ENCODE data around the gene NUP133. TPM values are rescaled to one million over a fixed set of nuclear protein-coding genes. Genes with fewer than 3 reads are reported as not detected.

The NUP133 gene
- 9.3 TPM for total RNA-seq

DNA sequence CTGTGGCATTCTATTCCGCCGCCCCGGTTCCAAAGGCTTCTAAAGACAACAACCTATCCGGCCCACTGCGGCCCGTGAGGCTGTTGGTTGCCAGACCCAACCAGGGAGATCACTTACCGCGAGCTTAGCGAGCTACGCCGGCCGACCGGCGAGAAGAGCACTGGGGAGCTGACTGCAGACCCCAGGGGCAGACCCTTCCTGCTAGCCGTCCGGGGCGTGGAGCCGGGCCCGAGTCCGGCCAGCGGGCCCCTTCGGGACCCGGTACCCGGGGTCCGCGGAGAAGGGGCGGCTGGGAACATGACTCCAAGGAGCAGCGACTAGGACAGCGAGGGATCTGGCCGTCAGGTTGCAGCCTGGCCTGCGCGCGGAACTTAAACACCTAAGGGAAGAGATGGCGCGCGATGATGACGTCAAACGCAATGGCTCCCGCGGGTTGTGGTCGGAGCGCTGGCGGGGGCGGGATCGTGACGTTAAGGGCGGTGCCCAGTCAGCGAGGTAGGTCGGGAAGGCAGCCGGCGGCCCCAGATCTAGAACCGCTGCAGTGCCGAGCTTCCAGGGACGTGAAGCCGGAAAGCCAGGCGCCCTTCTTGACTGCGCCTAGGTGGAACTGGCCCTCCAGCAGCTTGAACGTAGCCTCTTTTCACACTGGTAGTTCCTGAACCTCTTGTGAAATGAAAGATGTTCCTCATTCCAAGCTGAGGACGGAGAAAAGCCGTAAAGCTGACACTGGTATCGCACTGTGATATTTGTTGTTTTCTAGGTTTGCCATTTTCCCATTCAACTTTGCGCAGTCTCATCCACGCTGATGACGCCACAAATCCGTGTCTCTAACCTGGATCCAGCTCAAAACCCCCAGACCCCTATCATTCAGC, at the start of gene NUP133:
NUP133 (minus strand) TSS at position 391 of the 872 bp plus-strand sequence; CDS start at position 299, 92 bp downstream.
- intact Hi-C loops (cut with DNase I) = loop anchor here (1.0 to 10.0 kb wide), 4 partner anchors 89 to 1403 kb away; partner anchors contain the start of genes C1orf35, MRPL55, TAF5L and TRIM11
- Histone ChIP-seq H3K27ac (peak within 1 kb of the TSS; percentile 89 to 98), H3K9me3 (no peaks in the 10 kb centered on the region), H3K4me3 (peak within 1 kb of the TSS; percentile 96 to 100), H3K27me3 (no peaks in the 10 kb centered on the region), H3K36me3 (peaks cover 0 to 3% of the 10 kb centered on the region in 2 donors), H3K4me1 (peaks cover 7 to 11% of the 10 kb centered on the region in 2 donors)
- TF ChIP-seq, protein P1, sequence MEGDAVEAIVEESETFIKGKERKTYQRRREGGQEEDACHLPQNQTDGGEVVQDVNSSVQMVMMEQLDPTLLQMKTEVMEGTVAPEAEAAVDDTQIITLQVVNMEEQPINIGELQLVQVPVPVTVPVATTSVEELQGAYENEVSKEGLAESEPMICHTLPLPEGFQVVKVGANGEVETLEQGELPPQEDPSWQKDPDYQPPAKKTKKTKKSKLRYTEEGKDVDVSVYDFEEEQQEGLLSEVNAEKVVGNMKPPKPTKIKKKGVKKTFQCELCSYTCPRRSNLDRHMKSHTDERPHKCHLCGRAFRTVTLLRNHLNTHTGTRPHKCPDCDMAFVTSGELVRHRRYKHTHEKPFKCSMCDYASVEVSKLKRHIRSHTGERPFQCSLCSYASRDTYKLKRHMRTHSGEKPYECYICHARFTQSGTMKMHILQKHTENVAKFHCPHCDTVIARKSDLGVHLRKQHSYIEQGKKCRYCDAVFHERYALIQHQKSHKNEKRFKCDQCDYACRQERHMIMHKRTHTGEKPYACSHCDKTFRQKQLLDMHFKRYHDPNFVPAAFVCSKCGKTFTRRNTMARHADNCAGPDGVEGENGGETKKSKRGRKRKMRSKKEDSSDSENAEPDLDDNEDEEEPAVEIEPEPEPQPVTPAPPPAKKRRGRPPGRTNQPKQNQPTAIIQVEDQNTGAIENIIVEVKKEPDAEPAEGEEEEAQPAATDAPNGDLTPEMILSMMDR (IDR thresholded peaks at IDR 0.05) = no peak
- peak; percentile 92 to 99 for DNase-seq (ENCODE audit: low spot score in 2 of 2)

DNA sequence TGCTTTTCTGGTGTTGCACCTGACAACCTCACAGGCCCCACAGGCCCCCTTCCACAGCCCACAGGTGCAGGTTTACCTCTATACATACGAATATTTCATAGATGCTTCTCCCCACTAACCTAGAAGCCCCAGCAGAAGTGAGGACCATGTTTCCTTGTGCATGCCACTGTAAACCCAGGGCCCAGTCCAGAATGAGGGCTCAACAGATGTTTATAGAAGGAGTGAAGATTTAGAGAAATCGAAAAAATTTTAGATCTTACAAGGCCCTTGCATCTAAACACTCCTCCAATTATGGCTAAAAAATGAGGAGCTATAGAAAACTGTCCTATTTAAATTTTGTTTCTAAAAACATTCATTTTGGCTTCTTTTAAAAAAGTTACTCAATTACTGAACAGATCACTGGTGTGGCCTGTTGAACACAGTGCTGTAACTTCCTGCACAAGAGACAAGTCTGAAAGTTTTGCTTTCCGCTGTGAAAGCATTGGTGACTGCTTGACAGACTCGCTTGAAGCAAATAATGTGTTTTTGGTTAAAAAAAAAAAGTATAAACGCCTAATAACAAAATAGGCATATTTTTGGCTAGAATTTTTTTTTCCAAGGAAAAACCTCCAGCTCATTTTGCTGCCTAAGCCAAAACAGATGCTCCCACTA, 49.2 kb upstream of the NUP133 start:
- peak overlapping the region; percentile 85 to 94 for H3K27ac ChIP-seq
- H3K4me1 ChIP-seq = peaks cover 3 to 27% of the 10 kb centered on the region in 2 donors
- no peaks in the 10 kb centered on the region for H3K36me3 ChIP-seq
- no peak for DNase-seq (ENCODE audit: low spot score in 2 of 2)
- H3K4me3 ChIP-seq = peak overlapping the region; percentile 91 to 94
- intact Hi-C loops (cut with DNase I) = no loop called here
- no peaks in the 10 kb centered on the region for H3K27me3 ChIP-seq
- no peaks in the 10 kb centered on the region for H3K9me3 ChIP-seq
- TF ChIP-seq, protein P1 (IDR thresholded peaks at IDR 0.05) = no peak

DNA sequence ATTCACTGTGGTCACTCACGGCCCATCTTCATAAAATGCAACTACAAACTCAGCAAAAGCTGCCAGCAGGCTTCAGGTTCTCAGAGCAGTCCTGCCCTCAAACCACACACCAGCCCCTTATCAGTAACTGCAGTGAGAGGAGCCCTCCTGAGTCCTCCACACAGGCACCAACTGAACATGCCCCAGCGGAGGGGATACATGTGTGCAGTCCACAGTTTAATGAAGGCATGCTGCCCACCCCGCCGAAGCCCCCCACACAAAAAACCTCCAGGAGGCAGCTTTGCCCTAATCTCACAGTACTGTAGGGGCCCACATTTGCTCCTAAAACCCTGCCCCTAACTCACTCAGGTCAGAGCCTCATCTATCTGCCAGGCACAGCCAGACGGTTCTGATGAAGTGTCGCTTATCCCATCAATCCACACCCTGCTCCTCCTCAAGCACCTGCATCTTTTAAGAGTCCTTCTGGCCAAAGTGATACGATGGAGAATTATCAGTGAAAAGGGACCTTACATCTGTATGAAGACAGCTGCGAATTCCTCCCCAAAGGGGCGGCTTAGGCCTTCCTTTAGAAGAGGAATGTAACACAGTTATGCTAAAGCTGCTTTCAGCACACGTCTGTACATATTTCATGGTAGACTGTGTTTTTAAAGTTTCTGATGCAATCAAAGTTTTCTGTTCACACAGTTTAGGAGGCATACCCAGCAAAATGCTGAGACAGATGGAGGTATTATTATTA, 46.9 kb upstream of the NUP133 start:
- Histone ChIP-seq H3K27ac (peak overlapping the region in 1 of 2 donors; percentile 13), H3K9me3 (no peaks in the 10 kb centered on the region), H3K36me3 (no peaks in the 10 kb centered on the region), H3K4me3 (no peak overlapping the region), H3K4me1 (peaks cover 3 to 37% of the 10 kb centered on the region in 2 donors), H3K27me3 (no peaks in the 10 kb centered on the region)
- TF ChIP-seq, protein P1 (IDR thresholded peaks at IDR 0.05) = no peak
- intact Hi-C loops (cut with DNase I) = no loop called here
- no peak for DNase-seq (ENCODE audit: low spot score in 2 of 2)

DNA sequence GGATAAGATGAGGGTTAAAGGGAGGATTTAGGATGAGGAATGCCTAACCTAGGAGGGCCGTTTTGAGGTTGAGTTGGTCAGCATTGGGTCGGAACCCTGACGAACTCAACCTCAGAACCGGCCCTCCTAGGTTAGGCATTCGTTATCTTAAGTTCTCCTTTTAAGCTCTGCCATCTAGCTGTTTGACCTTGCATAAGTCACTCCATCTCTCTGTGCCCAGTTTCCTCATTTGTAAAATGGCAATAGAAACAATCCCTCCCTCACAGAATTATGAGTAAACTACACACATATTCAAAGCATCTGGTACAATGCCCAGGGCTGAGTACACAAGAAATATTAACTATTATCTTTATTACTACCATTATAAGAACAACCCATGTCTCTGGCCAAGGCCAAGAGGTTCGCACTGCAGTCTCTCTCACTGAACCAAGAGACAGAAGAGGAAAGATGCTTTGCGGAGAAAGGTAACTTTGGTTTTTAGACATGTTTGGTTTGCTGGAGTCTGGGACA, 45.5 kb upstream of the NUP133 start:
- H3K27me3 ChIP-seq = no peaks in the 10 kb centered on the region
- H3K4me1 ChIP-seq = peaks cover 3 to 35% of the 10 kb centered on the region in 2 donors
- H3K27ac ChIP-seq = no peak overlapping the region
- intact Hi-C loops (cut with DNase I) = no loop called here
- peaks cover 0 to 6% of the 10 kb centered on the region in 2 donors for H3K36me3 ChIP-seq
- TF ChIP-seq, protein P1 (IDR thresholded peaks at IDR 0.05) = no peak
- H3K9me3 ChIP-seq = no peaks in the 10 kb centered on the region
- no peak for DNase-seq (ENCODE audit: low spot score in 2 of 2)
- no peak overlapping the region for H3K4me3 ChIP-seq

DNA sequence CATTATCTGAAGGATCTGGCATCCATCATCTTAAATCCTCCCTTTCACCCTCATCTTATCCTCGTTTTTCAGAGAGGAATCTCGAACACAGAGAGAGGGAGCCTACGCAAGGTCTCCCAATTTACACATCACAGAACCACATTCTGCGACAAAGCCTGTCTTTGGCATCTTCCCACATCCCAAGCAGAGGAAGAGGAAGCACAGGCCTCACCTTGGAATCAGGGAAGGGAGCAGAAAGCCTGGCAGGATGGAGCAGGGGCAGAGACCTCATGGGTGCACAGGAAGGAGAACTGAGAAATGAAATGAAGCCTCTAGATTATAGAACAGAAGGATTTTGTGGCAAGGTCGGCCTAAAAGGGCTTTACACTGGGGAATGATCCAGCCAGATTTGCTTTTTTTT, 44.6 kb upstream of the NUP133 start:
- Histone ChIP-seq H3K4me1 (peaks cover 3 to 38% of the 10 kb centered on the region in 2 donors), H3K27me3 (no peaks in the 10 kb centered on the region), H3K9me3 (no peaks in the 10 kb centered on the region), H3K27ac (peak overlapping the region in 1 of 2 donors; percentile 8), H3K36me3 (peaks cover 0 to 10% of the 10 kb centered on the region in 2 donors), H3K4me3 (no peak overlapping the region)
- intact Hi-C loops (cut with DNase I) = no loop called here
- TF ChIP-seq, protein P1 (IDR thresholded peaks at IDR 0.05) = no peak
- no peak for DNase-seq (ENCODE audit: low spot score in 2 of 2)
